NOMO-1 treated with dmso at 0.1 percent for 144 hours (cell line): Measurements from ENCODE around the gene PPP2R1A.

Source experiments
- DNase-seq: peaks from one replicate; lab custom pipeline; 2025; ENCODE audit not compliant: unreplicated experiment; lab: John Stamatoyannopoulos, UW

Gene PPP2R1A

DNA sequence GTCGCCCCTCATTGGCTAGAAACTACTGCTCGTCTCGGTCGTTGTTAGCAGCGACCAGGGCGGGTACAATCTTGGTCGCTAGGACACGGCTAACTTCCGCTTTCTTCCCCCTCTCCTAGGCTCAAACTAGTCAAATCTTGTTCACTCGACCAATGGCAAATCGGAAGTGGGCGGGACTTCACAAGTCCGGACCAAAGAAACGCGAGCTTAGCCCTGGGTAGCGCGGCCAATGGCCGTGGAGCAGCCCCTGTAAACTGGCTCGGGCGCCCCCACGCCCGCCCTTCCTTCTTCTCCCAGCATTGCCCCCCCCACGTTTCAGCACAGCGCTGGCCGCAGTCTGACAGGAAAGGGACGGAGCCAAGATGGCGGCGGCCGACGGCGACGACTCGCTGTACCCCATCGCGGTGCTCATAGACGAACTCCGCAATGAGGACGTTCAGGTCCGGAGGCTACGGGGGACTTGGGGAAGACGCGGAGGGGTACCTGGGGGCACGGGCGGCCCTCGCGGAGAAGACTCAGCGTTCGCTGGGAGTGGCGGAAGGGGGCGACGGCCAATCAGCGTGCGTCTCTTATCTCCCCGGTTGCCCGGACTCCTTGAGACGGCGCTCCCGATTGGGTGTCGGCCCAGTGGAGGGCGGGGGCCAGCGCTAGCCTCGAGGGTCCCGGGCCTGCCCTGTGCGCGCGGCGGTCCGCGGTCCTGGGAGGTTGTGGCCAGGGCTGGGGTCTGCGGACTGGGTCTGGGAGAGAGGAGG is at the start of gene PPP2R1A:
Gene PPP2R1A, plus strand, starts transcription at position 318 of the 752 bp plus-strand sequence. Its CDS starts 45 bp downstream, at position 363.
- DNase-seq, result peak; percentile 100

DNA sequence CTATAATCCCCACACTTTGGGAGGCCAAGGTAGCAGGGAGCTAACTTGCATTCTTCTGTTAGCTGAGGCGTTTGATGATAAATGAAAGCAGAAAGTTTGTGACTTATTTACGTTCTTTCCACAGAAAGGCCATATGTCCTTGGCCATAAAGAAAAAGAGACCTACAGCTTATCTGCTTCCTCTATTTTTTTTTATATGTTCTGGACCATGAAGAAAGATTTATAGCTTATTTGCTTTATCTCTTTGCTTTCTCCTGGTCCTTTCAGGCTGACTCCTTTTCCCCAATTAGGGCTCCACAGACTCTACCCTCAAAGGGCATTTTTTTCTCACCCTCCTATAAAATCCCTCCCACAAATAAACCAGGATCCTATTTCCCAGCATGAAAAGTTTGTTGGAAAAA is 48.6 kb upstream of the PPP2R1A start:
- DNase-seq, result no peak

DNA sequence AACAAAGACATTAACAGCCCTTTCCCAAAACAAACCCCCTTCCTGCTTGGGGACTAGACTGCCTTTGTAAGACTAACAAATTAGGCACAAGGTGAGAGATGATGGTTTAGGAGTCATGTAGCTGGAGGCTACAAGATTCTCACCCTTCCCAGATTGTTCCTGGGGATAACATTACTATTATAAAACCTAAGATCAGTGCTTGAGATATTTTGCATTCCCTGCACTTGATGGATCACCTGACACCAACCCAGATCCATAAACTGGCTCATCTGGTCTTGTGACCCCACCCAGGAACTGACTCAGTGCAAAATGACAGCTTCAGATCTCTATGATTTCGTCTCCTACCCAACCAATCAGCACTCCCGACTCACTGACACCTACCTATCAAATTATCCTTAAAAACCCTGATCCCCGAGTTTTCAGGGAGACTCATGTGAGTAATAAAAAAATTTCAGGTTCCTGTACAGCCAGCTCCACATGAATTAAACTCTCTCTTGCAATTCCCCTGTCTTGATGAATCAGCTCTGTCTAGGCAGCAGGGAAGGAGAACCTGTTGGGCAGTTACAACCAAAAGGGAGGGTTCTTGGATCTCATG is 47.8 kb upstream of the PPP2R1A start:
- no peak for DNase-seq

DNA sequence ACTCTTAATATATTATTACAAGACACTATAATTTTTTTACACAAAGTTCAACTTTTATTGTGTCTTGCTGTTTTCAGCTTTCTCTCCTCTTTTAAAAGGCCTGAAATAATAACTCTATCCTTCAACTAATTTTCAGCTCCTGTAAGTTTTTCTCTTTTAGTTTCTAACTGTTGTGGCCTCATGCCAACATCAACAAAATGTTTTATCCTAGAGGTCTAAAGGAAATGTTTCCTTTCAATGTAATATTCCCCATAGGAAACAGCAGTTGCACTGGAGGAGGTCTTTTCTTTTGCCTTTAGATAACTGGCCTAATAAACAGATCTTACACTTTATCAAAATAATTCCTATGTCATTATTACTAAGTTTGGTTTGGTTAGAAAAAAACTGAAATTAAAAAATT is 41.6 kb upstream of the PPP2R1A start:
- no peak for DNase-seq

DNA sequence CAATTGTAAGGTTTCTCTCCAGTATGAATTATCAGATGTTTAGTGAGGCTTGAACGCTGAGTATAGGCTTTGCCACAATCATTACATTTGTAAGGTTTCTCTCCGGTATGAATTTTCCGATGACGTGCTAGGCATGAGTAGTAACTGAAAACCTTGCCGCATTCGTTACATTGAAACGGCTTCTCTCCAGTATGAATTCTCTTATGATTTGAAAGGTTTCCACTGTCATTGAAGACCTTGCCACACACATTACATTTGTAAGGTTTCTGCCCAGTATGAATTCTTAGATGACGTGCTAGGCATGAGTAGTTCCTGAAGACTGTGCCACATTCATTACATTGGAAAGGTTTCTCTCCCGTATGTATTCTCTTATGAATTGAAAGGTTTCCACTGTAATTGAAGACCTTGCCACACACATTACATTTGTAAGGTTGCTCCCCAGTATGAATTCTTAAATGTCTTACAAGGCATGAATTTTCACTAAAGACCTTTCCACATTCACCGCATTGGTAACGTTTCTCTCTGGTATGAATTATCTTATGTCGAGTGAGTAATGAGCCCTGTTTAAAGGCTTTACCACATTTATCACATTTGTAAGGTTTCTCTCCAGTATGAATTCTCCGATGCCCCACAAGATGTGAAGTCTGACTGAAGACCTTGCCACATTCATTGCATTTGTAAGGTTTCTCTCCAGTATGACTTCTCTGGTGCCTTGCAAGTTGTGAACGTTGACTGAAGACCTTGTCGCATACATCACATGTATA is 34.1 kb upstream of the PPP2R1A start:
- no peak for DNase-seq

DNA sequence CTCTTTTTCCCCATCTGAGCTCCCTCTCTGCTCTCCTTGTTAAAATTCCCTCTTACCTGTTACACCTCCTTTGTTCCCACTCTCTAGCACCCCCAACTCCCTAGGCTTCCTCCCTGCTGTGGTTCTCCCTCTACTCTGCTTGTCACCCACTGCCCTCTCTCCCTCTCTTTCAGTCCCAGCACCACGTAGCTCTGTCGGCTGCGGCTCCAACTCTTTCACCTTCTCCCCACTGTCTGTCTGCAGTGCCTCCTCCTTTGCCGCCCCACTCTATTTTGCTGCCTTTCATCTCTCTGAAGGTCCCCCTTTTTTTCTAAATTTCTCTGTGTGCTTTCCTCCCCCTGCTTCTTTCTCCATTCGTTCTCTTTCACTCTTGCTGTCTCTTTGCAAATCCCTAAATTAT is 19.5 kb upstream of the PPP2R1A start:
- DNase-seq, result no peak

DNA sequence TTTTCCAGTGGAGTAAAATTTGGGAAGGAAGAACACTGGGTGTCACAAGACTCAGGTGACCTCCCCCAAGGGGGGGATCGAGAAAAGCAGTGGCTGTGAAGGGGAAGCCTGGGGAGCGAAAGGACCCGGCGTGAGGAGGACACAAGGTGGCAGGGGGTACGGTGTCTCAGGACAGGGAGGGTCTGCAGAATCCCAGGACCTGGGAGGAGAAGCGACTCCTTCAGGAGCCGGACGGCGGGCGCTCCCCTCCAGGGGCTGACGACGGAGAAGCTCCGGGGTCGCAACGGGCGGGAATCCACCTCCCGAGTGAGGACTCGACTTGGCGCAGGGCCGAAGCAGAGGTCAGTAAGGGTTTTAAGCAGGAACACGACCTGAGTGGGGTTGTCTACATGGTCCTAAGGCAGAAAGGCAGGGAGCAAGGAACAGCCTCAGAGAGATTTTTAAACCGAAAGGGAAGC is 19.0 kb upstream of the PPP2R1A start:
- no peak for DNase-seq

DNA sequence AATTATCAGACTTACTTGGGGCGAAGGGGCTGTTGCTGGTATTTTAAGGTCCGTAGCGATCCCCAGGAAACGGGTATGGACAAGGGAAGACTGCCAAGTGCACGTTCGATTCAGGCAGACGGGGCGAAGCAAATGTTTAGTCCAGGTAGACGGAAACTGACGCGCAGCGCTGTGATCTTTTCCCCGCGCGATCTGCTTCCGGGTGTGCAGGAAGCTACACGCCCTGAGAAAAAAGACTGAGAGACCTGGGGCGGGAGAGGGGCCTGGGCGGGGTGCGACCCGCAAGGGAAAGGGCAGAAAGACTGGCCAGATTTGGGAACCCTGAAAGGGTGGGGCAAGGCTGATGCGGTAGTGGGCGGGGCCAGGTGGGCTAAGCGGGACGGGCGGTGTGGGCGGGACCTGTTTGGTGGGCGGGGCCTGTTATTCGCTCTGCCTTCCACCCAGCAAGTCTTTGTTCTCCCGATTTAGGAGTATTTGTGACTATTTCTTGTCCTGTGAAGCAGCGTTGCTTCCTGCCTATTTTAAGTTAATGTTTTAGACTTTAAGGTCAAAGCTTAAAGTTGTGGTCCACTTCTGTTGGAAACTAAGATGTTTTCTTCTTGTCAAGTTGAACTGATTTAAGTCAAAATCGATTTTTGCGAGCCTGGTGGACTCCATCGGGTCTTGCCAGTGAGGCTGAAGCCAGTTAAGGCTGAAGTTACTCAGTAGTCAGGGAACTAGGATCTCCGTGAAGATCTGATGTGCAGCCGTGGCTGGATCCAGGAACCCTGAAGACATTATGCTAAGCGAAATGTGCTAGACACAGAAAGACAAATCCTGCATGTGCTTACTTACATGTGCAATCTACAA is 18.3 kb upstream of the PPP2R1A start, which contains the start of gene ZNF836:
Gene ZNF836, minus strand, starts transcription at position 301 of the 849 bp plus-strand sequence. CDS start 3,549 bp downstream, outside the sequence.
- peak; percentile 70 for DNase-seq

DNA sequence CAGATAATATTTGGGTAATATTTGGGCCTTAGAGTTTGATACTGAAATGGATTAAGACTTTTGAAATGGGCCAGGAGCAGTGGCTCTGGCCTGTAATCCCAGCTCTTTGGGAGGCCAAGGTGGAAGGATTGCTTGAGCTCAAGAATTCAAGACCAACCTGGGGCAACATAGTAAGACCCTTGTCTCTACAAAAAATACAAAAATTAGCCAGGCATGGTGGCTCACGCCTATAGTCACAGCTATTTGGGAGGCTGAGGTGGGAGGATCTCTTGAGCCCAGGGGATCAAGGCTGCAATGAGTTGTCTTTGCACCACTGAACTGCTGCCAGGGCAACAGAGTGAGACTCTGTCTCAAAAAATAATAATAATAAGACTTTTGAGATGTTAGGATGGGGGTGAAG is 17.5 kb upstream of the PPP2R1A start:
- DNase-seq, result no peak

DNA sequence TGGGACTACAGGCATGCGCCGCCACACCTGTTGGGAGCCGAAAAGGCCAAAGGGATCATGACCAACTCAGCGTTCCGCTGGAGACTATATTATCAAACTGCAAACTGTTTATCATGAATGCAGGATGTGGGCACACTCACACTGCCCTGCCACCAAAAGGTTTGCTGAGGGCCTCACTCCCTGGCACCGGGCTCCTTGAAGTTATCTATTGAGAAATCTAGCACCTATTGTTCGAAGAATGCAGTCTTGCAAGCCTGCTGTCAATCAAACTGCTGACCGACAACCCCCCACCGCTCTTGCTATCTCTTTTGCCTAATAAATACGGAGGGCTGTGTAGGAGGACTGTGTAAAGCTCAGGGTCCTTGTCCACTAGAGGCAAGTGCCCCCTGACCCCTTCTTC is 13.3 kb upstream of the PPP2R1A start:
- DNase-seq, result no peak

DNA sequence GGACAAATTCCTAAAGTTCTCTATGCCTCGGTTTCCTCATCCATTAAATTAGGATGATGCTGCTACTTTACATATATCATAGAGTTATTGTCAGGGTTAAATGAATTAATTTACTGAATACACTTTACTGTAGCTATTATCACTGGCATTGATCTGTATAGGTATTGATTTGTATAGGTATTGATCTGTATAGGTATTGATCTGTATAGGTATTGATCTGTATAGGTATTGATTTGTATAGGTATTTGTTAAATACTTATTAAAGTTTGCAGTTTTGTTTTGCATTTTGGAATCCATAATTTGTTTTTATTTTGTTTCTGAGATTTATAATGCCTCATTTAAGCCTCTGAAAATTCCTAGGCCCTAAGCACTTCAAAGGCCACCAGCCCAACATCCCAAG is 2.4 kb upstream of the PPP2R1A start:
- no peak for DNase-seq

DNA sequence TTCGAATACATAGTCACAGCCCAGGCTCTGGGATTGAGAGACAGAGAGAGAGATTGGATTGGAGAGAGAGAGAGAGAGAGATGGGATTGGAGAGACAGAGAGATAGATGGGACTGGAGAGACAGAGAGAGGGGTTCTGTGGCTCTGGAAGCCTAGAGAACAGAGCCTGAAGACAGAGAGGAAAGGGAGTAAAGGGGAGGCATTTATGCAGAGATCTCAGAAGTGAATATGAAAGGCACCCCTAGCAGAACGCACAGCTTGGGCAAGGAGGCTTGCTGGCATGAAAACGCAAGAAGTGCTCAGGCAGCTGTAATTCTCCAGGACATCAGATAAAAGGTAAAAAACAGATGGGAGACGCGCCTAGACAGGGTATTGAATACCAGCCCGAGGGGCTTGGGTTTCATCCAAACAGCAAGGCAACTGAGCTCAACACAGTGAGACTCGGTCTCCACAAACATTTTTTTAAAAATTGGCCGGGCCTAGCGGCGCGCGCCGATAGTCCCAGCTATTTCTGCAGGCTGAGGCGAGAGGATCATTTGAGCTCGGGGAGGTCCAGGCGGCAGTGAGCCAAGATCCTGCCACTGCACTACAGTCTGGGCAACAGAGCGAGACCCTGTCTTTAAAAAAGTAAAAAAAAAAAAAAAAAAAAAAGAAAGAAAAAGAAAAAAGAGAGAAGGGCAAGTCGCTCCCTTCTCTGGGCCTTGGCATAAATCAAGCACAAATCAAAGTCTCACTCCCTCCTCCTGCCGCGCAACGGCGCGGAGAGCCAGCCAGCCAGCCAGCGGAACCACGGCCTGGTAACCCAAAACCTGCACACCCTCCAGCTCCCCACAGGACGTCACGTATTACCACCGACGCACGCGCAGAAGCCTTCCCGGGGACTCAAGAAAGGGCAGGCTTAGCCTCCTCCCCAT is 774 bp upstream of the PPP2R1A start:
- DNase-seq, result no peak

DNA sequence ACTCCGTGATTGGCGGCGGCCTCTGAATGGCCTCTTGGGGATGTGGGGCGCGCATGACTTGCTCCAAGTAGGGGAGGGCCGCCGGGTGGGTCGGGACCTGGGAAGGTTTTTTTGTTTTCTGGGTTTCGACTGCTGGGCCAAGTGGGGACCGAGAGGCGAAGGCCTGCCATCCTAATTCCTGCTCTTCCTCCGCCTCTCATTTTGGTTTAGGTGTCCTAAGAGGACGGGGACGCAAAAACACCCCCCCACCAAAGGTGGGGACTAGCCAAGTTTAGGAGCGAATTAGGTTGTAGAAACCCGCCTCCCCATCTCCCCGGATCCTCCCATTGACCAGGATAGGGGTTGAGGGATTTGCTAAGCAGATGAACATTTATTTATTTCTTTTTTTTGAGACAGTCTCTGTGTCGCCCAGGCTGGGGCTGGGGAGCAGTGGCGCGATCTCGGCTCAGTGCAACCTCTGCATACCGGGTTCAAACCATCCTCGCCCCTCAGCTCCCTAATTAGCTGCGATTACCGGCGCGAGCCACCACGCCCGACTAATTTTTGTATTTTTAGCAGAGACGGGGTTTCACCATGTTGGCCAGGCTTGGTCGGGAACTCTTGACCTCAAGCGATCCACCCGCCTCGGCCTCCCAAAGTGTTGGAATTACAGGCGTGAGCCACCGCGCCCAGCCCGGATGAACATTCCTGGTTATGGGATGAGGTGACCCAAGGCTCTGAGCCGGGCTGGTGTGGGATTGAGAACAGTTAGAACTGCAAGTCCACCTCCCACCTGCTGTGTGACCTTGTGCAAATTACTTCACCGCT is 838 bp downstream of the PPP2R1A start:
- no peak for DNase-seq

DNA sequence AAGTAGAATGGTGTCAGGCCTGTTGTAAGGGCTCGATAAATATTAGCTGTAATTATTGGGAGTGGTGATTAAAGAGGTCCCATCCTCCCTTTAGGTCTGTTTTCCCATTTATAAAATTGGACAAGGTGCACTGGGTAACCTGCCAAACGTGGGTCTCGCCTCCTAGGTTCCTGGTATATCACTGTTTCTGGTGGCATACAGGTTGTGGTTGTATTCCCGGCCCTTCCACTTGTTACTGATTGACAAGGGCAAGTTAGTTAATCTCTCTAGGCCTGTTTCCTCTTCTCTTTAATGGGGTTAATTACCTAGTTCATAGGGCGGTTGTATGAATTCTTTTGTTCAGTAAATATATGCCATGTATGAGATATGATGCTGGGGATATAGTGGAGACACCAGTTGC is 1.5 kb downstream of the PPP2R1A start:
- DNase-seq, result no peak

DNA sequence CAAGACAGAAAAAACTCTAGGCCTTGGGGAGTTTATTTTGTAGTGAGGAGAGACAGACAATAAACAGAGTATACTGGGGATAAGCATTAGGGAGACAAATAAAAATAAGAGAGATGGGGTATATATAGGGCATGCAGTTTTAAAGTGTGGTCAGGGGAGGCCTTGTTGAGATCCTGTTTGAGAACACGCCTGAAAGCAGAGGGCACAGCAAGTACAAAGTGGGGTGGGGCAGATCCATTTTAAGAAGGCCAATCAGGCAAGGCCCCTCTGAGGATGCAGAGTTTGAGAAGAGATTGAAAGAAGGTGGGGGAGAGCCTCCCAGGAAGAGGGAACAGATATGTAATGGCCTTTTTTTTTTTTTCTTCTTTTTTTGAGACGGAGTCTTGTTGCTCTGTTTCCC is 2.1 kb downstream of the PPP2R1A start:
- DNase-seq, result no peak

DNA sequence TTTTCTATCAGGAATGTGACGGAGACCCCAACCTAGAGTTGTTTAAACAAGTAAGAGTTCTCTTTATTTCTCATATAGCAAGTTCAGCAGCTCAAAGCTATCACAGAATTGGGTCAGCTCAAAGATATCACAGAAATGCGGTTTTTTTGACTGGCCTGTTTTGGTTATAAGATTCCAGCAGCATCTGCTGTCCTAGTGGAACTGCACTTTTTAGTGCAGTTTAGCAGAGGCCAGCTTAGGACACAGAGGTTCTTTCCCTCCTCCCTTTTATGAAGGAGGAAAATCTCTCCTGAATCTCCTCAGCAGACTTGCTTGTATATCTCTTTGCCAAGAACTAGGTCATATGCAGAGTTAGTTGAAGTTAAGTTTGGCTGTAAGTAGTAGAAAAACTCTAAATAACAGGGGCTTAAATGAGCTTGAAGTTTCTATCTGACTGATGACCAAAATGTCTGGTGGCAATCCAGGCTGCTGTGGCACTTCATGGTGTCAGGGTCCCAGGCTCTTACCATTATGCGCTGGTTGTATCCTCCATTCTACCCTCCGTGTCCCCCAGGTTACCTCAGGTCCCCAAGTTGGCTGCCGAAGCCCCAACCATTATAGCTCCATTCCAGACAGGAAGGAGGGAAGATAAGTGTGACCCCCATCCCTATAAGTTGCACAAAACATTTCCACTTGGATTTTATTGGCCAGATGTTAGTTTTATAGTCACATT is 6.6 kb downstream of the PPP2R1A start:
- no peak for DNase-seq

DNA sequence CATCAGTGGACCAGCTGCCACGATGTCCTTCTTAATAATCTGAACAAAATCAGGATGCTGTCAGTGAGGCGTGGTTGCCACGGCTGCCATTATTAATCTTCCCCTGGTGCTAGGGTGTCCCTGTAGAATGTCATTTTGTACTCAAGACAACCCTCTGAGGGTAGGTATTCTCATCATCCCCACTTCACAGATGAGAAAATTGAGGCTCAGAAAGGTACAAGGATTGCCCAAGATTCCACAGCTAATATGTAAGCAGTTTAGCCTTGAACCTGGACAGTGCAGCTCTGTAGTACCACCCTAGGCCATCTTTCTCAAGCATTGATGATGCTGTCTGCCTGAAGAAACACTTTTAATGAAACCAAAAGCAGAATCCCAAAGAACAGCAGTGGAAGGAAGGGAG is 8.1 kb downstream of the PPP2R1A start:
- no peak for DNase-seq

DNA sequence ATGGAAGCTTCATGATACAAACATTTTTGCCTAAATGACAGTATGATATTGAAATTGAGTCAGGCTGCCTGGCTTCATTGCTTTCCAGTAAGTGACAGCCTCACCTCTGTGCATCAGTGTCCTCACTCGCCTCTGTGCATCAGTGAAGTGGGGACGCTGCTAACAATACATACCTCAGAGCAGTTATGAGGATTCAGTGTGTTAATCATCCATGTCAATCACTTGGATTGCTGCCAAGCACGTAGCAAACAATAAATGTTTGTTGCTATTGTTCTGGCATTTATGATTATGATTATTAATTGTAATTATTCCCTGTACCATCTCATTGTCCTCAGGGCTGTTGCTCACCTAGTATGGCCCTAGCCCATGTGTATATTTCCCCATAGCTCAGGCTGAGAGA is 8.8 kb downstream of the PPP2R1A start:
- no peak for DNase-seq
